Loucy (cell line): ENCODE measurements around the gene C1QTNF9B.

Experiments
- H2AFZ ChIP-seq: fragments of 200-600 bp; sonication (generic); 2 replicates; pipeline ENCODE4 v1.6.0; 2016; ENCODE audit warnings: antibody characterized with exemption, mild to moderate bottlenecking, low read length, moderate library complexity
- H3F3A ChIP-seq: fragments of 200-600 bp; 2 replicates; pipeline ENCODE4 v1.6.0; 2016; ENCODE audit warnings: antibody characterized with exemption, low read depth, mild to moderate bottlenecking
- H3K27me3 ChIP-seq: fragments of 200-600 bp; sonication (generic); 2 replicates; pipeline ENCODE4 v1.6.1; 2014; ENCODE audit warnings: low read length, mild to moderate bottlenecking; ENCODE audit not compliant: insufficient read depth, poor library complexity, severe bottlenecking
- H3K36me3 ChIP-seq: fragments of 200-600 bp; sonication (generic); 2 replicates; pipeline ENCODE4 v1.6.1; 2016; ENCODE audit warnings: low read length; ENCODE audit not compliant: insufficient read depth
- H3K4me1 ChIP-seq: fragments of 200-600 bp; sonication (generic); 2 replicates; pipeline ENCODE4 v1.5.1; 2014; ENCODE audit warnings: low read length, mild to moderate bottlenecking; ENCODE audit not compliant: insufficient read depth, poor library complexity, severe bottlenecking
- H3K4me2 ChIP-seq: fragments of 200-600 bp; sonication (generic); 2 replicates; pipeline ENCODE4 v1.6.0; 2014; ENCODE audit warnings: antibody characterized with exemption, low read length, low read depth, mild to moderate bottlenecking; ENCODE audit not compliant: poor library complexity, severe bottlenecking
- H3K4me3 ChIP-seq: fragments of 200-600 bp; sonication (generic); 2 replicates; pipeline ENCODE4 v1.5.1; 2014; ENCODE audit warnings: low read length, mild to moderate bottlenecking, mixed read lengths; ENCODE audit not compliant: poor library complexity, severe bottlenecking
- H3K79me2 ChIP-seq: fragments of 200-600 bp; sonication (generic); 2 replicates; pipeline ENCODE4 v1.6.1; 2014; ENCODE audit warnings: low read length; ENCODE audit not compliant: insufficient read depth
- H3K9ac ChIP-seq: fragments of 200-600 bp; sonication (generic); 2 replicates; pipeline ENCODE4 v1.6.0; 2014; ENCODE audit warnings: mild to moderate bottlenecking, low read depth, low read length, moderate library complexity; ENCODE audit not compliant: poor library complexity, severe bottlenecking
- H3K9me2 ChIP-seq: fragments of 200-600 bp; sonication (generic); replicated peaks from 2 replicates; pipeline ENCODE4 v1.6.1; 2016; ENCODE audit warnings: low read depth, low read length, mixed read lengths
- H3K9me3 ChIP-seq: fragments of 200-600 bp; sonication (generic); 2 replicates; pipeline ENCODE4 v1.6.1; 2014; ENCODE audit warnings: mild to moderate bottlenecking, antibody characterized with exemption, low read length, low read depth; ENCODE audit not compliant: insufficient read depth
- H4K20me1 ChIP-seq: fragments of 200-600 bp; sonication (generic); 2 replicates; pipeline ENCODE4 v1.6.0; 2014; ENCODE audit warnings: antibody characterized with exemption, low read length, mild to moderate bottlenecking; ENCODE audit not compliant: insufficient read depth, poor library complexity, severe bottlenecking
- CTCF ChIP-seq: fragments of 200-600 bp; sonication (generic); conservative IDR thresholded peaks from 2 replicates; pipeline ENCODE4 v1.5.1; 2014; ENCODE audit warnings: mild to moderate bottlenecking, antibody characterized with exemption, low read length
- EZH2phosphoT487 ChIP-seq: fragments of 200-600 bp; IDR thresholded peaks from 2 replicates; pipeline ENCODE4 v1.6.1; 2018; ENCODE audit warnings: antibody characterized with exemption, mild to moderate bottlenecking, moderate library complexity, borderline replicate concordance

The C1QTNF9B gene

GRCh38 chr13:23912469-23912868 is 15.2 kb upstream of the C1QTNF9B start:
- H3K36me3 ChIP-seq = no peaks in the 10 kb centered on the region
- no peaks in the 10 kb centered on the region for H3K4me1 ChIP-seq
- H4K20me1 ChIP-seq = no peaks in the 10 kb centered on the region
- TF ChIP-seq CTCF (no peak), EZH2phosphoT487 (no peak)
- no peaks in the 10 kb centered on the region for H3K27me3 ChIP-seq
- no peaks in the 10 kb centered on the region for H3K9me3 ChIP-seq
- H3K79me2 ChIP-seq = no peaks in the 10 kb centered on the region
- no peaks in the 10 kb centered on the region for H3F3A ChIP-seq
- H2AFZ ChIP-seq = no peak overlapping the region
- H3K9me2 ChIP-seq = no peaks in the 10 kb centered on the region
- H3K4me3 ChIP-seq = no peak overlapping the region
- no peak overlapping the region for H3K9ac ChIP-seq
- no peak overlapping the region for H3K4me2 ChIP-seq

- Histone ChIP-seq H4K20me1 (no peaks in the 10 kb centered on the region), H3K9me2 (no peaks in the 10 kb centered on the region), H3K4me3 (no peak overlapping the region), H3K27me3 (no peaks in the 10 kb centered on the region), H2AFZ (no peak overlapping the region), H3K4me1 (no peaks in the 10 kb centered on the region), H3K9ac (no peak overlapping the region), H3F3A (no peaks in the 10 kb centered on the region), H3K4me2 (no peak overlapping the region), H3K79me2 (no peaks in the 10 kb centered on the region), H3K36me3 (no peaks in the 10 kb centered on the region), H3K9me3 (no peaks in the 10 kb centered on the region)
- no peak for TF ChIP-seq EZH2phosphoT487
Observed at GRCh38 chr13:23909606-23910005, 12.3 kb upstream of the C1QTNF9B start.

DNA sequence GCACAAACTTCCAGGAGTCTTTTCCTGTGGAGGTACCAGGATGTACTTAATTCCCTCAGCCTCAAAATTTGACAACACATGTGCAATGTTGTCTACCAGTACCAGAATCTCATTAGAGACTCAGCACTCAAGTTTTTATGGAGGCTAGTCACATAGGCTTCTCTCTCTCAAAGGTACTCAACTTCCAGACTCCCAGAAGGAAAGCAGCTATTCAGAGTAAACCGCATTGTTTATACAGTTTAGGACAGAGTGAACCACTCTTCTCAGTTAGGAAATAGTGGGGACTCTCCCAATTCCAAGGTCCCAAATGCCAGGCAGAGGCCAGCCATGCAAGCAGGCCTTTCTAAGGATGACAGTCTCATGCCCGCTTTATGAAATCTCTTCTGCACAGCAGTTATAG is 8.5 kb upstream of the C1QTNF9B start:
- TF ChIP-seq EZH2phosphoT487 = no peak
- no peak for TF ChIP-seq CTCF
- no peak overlapping the region for H3K4me3 ChIP-seq

GRCh38 chr13:23903906-23904280 is 6.6 kb upstream of the C1QTNF9B start:
- Histone ChIP-seq H3K4me3 (no peak overlapping the region), H3F3A (no peaks in the 10 kb centered on the region), H3K4me1 (peaks cover 3% of the 10 kb centered on the region), H3K27me3 (no peaks in the 10 kb centered on the region), H3K9ac (no peak overlapping the region), H3K9me3 (no peaks in the 10 kb centered on the region), H3K4me2 (no peak overlapping the region), H3K79me2 (no peaks in the 10 kb centered on the region), H3K36me3 (no peaks in the 10 kb centered on the region), H4K20me1 (no peaks in the 10 kb centered on the region), H2AFZ (no peak overlapping the region), H3K9me2 (no peaks in the 10 kb centered on the region)
- TF ChIP-seq CTCF (no peak), EZH2phosphoT487 (no peak)

More for the DNA sequence above, 8.5 kb upstream of the C1QTNF9B start:
- H3F3A ChIP-seq = no peaks in the 10 kb centered on the region
- no peak overlapping the region for H2AFZ ChIP-seq
- H3K27me3 ChIP-seq = no peaks in the 10 kb centered on the region
- no peak overlapping the region for H3K4me2 ChIP-seq
- no peaks in the 10 kb centered on the region for H3K4me1 ChIP-seq
- no peaks in the 10 kb centered on the region for H3K9me3 ChIP-seq
- no peaks in the 10 kb centered on the region for H4K20me1 ChIP-seq
- H3K79me2 ChIP-seq = no peaks in the 10 kb centered on the region
- H3K9me2 ChIP-seq = no peaks in the 10 kb centered on the region
- H3K36me3 ChIP-seq = no peaks in the 10 kb centered on the region
- no peak overlapping the region for H3K9ac ChIP-seq
